ENCODE data around the gene PNKP. TPM values are rescaled to one million over a fixed set of nuclear protein-coding genes. Genes with fewer than 3 reads are reported as not detected.

The PNKP gene
- total and polyA plus RNA-seq, 10 of the 15 experiments (the other 5 are each of a cell fraction or from before 2014, with no cell fraction given), result 2.9 to 82.3 (median 33.2) TPM

- no peak for TF ChIP-seq CEBPZ (IDR thresholded peaks at IDR 0.05; ENCODE audit: low read depth, low read length)
- TF ChIP-seq POLR2AphosphoS2 (IDR thresholded peaks at IDR 0.05; ENCODE audit: low read depth, low read length), result no peak
- TF ChIP-seq CHD2 (IDR thresholded peaks at IDR 0.05; ENCODE audit: borderline replicate concordance, low read depth, low read length), result 0 out of 2 replicates have a peak, but pooled peaks have one; percentile 25
- TF ChIP-seq CBFB (IDR thresholded peaks at IDR 0.05; ENCODE audit: low read depth), result no peak
- TF ChIP-seq PAX5 (IDR thresholded peaks at IDR 0.05; ENCODE audit: borderline replicate concordance, low read depth, low read length), result 0 out of 2 replicates have a peak, but pooled peaks have one; percentile 39
- peak; percentile 58 for TF ChIP-seq DPF2 (IDR thresholded peaks at IDR 0.05)
- peak; percentile 52 to 53; a peak in 2 of 4 replicates for TF ChIP-seq EP300 (IDR thresholded peaks at IDR 0.05; ENCODE audit: borderline replicate concordance in 1 of 2, control insufficient read depth in 1 of 2, low read depth in 2 of 2, low read length in 2 of 2)
These were observed 24.1 kb downstream of the PNKP start (continued) for GRCh38 chr19:49843265-49843664.

GRCh38 chr19:49840736-49841249, 26.6 kb downstream of the PNKP start:
- BruUV-seq (replicated peaks), result no TSS peak

More at GRCh38 chr19:49840736-49841249, 26.6 kb downstream of the PNKP start:
- no peak for TF ChIP-seq JUNB (IDR thresholded peaks at IDR 0.05)
- no peak for TF ChIP-seq GATAD2B (conservative IDR thresholded peaks at IDR 0.05; ENCODE audit: low read depth)
- no peak for TF ChIP-seq HDAC2 (IDR thresholded peaks at IDR 0.05)
- TF ChIP-seq SRF (IDR thresholded peaks at IDR 0.05; ENCODE audit: low read depth in 2 of 2, low read length in 2 of 2), result no peak
- TF ChIP-seq KDM1A (IDR thresholded peaks at IDR 0.05; ENCODE audit: borderline replicate concordance), result no peak
- no peak for TF ChIP-seq DPF2 (IDR thresholded peaks at IDR 0.05)
- Histone ChIP-seq H3K4me2 (ENCODE audit: control insufficient read depth, insufficient read depth) (no peak overlapping the region), H2AFZ (ENCODE audit: control insufficient read depth, low read depth, low read length) (no peak overlapping the region), H3K9ac (ENCODE audit: control insufficient read depth, insufficient read depth, low read length) (no peak overlapping the region), H4K20me1 (ENCODE audit: control insufficient read depth, insufficient read depth) (no peaks in the 10 kb centered on the region), H3K27me3 (replicated peaks in 1 of 2; ENCODE audit: control insufficient read depth in 2 of 2, insufficient read depth in 2 of 2, low read length in 1 of 2) (no peaks in the 10 kb centered on the region), H3K27ac (ENCODE audit: control insufficient read depth, insufficient read depth) (no peak overlapping the region), H3K79me2 (ENCODE audit: control insufficient read depth, insufficient read depth, low read length) (no peaks in the 10 kb centered on the region), H3K4me3 (no peak overlapping the region), H3K4me1 (ENCODE audit: control insufficient read depth, insufficient read depth, low read length) (peaks cover 13% of the 10 kb centered on the region), H3K9me3 (replicated peaks; ENCODE audit: control insufficient read depth, insufficient read depth, low read length) (no peaks in the 10 kb centered on the region), H3K36me3 (ENCODE audit: control insufficient read depth in 2 of 2, insufficient read depth in 2 of 2, low read length in 1 of 2) (peaks cover 6 to 10% of the 10 kb centered on the region in 2 experiments)
- in situ Hi-C loops (cut with MboI), result no loop called here
- DNase-seq (ENCODE audit: low read depth, low spot score) (no peak), FAIRE-seq (no peak), ATAC-seq (no peak)
- intact Hi-C loops (cut with micrococcal nuclease; ENCODE audit: unreplicated experiment), result no loop called here
- ChIA-PET CTCF (no interaction called here), RAD21 (ENCODE audit: unreplicated experiment) (interaction anchor here (1.1 kb wide), 1 partner anchor 74 kb away, joined by 6 read pairs; the partner anchor contains the start of gene AP2A1), POLR2A (no interaction called here), SMC1A (ENCODE audit: uncharacterized antibody, unreplicated experiment) (no interaction called here)
- WGBS (ENCODE audit: insufficient coverage, insufficient replicate concordance, low lambda C conversion rate, missing lambda C conversion rate), result 91% methylated on average over 17 of the region's 17 CpGs
